Measurements from ENCODE around the gene LRGUK.

LRGUK gene

GRCh38 chr7:134134004-134134403, 6.9 kb downstream of the LRGUK start:
- no peak overlapping the region for H3K9ac ChIP-seq (ENCODE audit: low read length)
- H3K4me1 ChIP-seq (ENCODE audit: control insufficient read depth, insufficient read depth, low read length): no peaks in the 10 kb centered on the region
- no peaks in the 10 kb centered on the region for H3K27me3 ChIP-seq (ENCODE audit: control insufficient read depth, insufficient read depth, low read length)
- H3K27ac ChIP-seq (ENCODE audit: low read depth, low read length): no peak overlapping the region
- H3K4me3 ChIP-seq (ENCODE audit: low read length): no peak overlapping the region
- H3K36me3 ChIP-seq (ENCODE audit: control insufficient read depth, insufficient read depth, low read length): no peaks in the 10 kb centered on the region

DNA sequence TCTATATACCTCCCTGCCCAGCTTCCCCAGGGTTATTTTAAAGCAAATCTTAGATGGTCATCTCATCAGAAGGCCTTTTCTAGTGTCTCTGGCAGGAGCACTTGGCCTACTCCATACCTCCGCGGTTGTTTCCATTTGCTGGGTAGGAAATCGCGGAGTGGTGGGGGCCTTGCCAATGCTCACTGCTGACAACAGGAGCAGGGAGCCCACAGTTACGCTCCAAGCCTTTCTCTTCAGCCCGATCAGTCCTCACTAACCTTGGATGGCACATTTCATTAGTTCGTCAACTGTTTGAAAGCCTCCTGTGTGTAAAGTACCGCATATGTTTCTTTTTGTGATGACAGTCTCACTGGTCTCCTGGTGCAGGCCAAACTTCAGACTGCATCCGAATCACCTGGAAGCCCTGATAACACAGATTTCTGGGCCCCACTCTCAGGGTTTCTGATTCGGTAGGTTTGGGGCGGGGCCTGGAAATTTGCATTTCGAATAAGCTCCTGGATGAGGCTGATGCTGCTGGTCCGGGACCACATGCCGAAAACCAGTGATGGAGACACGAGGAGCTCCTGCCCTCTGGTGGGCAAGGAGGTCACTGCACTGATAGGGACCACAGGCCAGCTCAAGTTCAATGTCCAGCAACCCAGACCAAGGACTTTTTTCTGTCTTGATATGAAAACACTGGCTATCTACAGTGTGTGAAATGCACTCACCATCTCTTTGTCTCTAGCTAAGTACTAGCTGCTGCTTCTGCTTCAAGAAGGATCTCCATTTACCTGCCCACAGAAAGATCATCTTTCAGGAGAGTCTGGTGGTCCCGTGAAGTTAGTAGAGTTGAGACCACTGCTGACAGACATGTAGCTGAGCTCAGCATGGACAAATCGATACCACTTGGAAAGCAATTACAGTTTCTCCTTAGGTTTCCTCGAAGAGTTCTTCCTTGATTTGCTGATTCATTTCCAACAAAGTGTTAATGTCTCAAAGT, 14.0 kb downstream of the LRGUK start:
- Histone ChIP-seq H3K36me3 (ENCODE audit: control insufficient read depth, insufficient read depth, low read length) (no peaks in the 10 kb centered on the region), H3K27me3 (ENCODE audit: control insufficient read depth, insufficient read depth, low read length) (no peaks in the 10 kb centered on the region), H3K4me3 (ENCODE audit: low read length) (no peak overlapping the region), H3K4me1 (ENCODE audit: control insufficient read depth, insufficient read depth, low read length) (no peaks in the 10 kb centered on the region), H3K9ac (ENCODE audit: low read length) (no peak overlapping the region), H3K27ac (ENCODE audit: low read depth, low read length) (no peak overlapping the region)

DNA sequence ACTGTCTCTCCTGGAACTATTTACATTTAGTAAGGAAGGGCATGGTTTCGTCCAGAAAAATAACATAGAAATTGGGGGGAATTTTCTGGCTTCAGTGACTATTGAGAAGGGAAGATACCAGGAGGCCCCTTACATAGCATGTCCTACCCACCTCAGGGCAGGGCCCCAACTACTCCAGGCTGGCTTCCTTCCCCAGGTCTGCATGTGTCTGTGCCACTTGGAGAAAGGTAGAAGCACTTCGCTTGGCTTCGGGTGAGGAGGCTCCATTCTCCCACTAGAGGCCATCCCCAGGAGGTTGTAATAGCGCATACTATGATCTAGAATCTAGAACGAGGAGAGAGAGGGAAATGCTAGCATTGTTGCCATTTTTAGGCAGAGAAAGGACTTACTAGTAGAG, 14.7 kb downstream of the LRGUK start:
- Histone ChIP-seq H3K27ac (ENCODE audit: low read depth, low read length) (no peak overlapping the region), H3K4me3 (ENCODE audit: low read length) (no peak overlapping the region), H3K4me1 (ENCODE audit: control insufficient read depth, insufficient read depth, low read length) (no peaks in the 10 kb centered on the region), H3K9ac (ENCODE audit: low read length) (no peak overlapping the region), H3K36me3 (ENCODE audit: control insufficient read depth, insufficient read depth, low read length) (no peaks in the 10 kb centered on the region), H3K27me3 (ENCODE audit: control insufficient read depth, insufficient read depth, low read length) (no peaks in the 10 kb centered on the region)

DNA sequence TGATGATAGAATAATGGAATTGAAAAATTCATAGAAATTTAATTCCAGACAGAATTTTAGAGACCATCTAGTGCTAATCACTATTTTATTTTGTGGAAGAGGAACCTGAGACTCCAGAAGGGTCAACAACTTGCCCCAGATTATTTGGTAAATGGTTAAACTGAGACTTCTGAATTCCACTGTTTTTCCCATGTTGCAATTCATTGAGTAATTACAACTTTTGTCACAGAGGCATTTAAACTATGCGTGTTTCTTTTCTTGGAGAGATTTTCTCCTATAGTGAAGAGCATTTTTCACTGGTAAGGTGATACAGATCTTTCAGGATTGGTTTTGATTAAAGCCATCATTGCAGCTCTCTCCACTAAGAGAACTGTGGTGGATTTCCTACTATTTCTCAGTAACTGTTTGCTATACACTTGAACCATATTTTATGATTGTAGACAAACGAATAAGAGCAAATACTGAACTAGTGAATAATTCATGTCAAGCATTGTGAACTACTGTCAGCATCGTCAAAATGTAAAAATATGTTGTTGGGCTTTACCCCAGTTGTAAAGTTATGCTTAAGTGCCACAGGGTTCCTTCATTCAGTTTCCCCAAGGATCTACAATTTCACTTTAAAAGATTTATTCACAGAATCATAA, 26.5 kb downstream of the LRGUK start:
- H3K27ac ChIP-seq (ENCODE audit: low read depth, low read length): no peak overlapping the region
- no peaks in the 10 kb centered on the region for H3K36me3 ChIP-seq (ENCODE audit: control insufficient read depth, insufficient read depth, low read length)
- H3K4me3 ChIP-seq (ENCODE audit: low read length): no peak overlapping the region
- H3K9ac ChIP-seq (ENCODE audit: low read length): no peak overlapping the region
- no peaks in the 10 kb centered on the region for H3K27me3 ChIP-seq (ENCODE audit: control insufficient read depth, insufficient read depth, low read length)
- no peaks in the 10 kb centered on the region for H3K4me1 ChIP-seq (ENCODE audit: control insufficient read depth, insufficient read depth, low read length)

GRCh38 chr7:134154581-134155130, 27.5 kb downstream of the LRGUK start:
- no peaks in the 10 kb centered on the region for H3K4me1 ChIP-seq (ENCODE audit: control insufficient read depth, insufficient read depth, low read length)
- H3K9ac ChIP-seq (ENCODE audit: low read length): no peak overlapping the region
- no peaks in the 10 kb centered on the region for H3K36me3 ChIP-seq (ENCODE audit: control insufficient read depth, insufficient read depth, low read length)
- H3K27me3 ChIP-seq (ENCODE audit: control insufficient read depth, insufficient read depth, low read length): no peaks in the 10 kb centered on the region
- no peak overlapping the region for H3K4me3 ChIP-seq (ENCODE audit: low read length)
- H3K27ac ChIP-seq (ENCODE audit: low read depth, low read length): no peak overlapping the region

GRCh38 chr7:134155206-134155605, 28.1 kb downstream of the LRGUK start:
- H3K27me3 ChIP-seq (ENCODE audit: control insufficient read depth, insufficient read depth, low read length): no peaks in the 10 kb centered on the region
- no peaks in the 10 kb centered on the region for H3K4me1 ChIP-seq (ENCODE audit: control insufficient read depth, insufficient read depth, low read length)
- no peaks in the 10 kb centered on the region for H3K36me3 ChIP-seq (ENCODE audit: control insufficient read depth, insufficient read depth, low read length)
- H3K27ac ChIP-seq (ENCODE audit: low read depth, low read length): no peak overlapping the region
- no peak overlapping the region for H3K4me3 ChIP-seq (ENCODE audit: low read length)
- H3K9ac ChIP-seq (ENCODE audit: low read length): no peak overlapping the region

GRCh38 chr7:134155871-134156270, 28.7 kb downstream of the LRGUK start:
- Histone ChIP-seq H3K36me3 (ENCODE audit: control insufficient read depth, insufficient read depth, low read length) (no peaks in the 10 kb centered on the region), H3K4me3 (ENCODE audit: low read length) (no peak overlapping the region), H3K27me3 (ENCODE audit: control insufficient read depth, insufficient read depth, low read length) (no peaks in the 10 kb centered on the region), H3K27ac (ENCODE audit: low read depth, low read length) (no peak overlapping the region), H3K9ac (ENCODE audit: low read length) (no peak overlapping the region), H3K4me1 (ENCODE audit: control insufficient read depth, insufficient read depth, low read length) (no peaks in the 10 kb centered on the region)

GRCh38 chr7:134165252-134165651, 38.1 kb downstream of the LRGUK start:
- Histone ChIP-seq H3K36me3 (ENCODE audit: control insufficient read depth, insufficient read depth, low read length) (no peaks in the 10 kb centered on the region), H3K27me3 (ENCODE audit: control insufficient read depth, insufficient read depth, low read length) (no peaks in the 10 kb centered on the region), H3K27ac (ENCODE audit: low read depth, low read length) (no peak overlapping the region), H3K4me3 (ENCODE audit: low read length) (no peak overlapping the region), H3K9ac (ENCODE audit: low read length) (no peak overlapping the region), H3K4me1 (ENCODE audit: control insufficient read depth, insufficient read depth, low read length) (no peaks in the 10 kb centered on the region)

- no peak overlapping the region for H3K9ac ChIP-seq (ENCODE audit: low read length)
Observed at GRCh38 chr7:134167250-134167649, 40.1 kb downstream of the LRGUK start.

GRCh38 chr7:134167841-134168240, 40.7 kb downstream of the LRGUK start:
- H3K4me3 ChIP-seq (ENCODE audit: low read length): no peak overlapping the region
- H3K36me3 ChIP-seq (ENCODE audit: control insufficient read depth, insufficient read depth, low read length): no peaks in the 10 kb centered on the region
- no peak overlapping the region for H3K27ac ChIP-seq (ENCODE audit: low read depth, low read length)

More at GRCh38 chr7:134167250-134167649, 40.1 kb downstream of the LRGUK start:
- Histone ChIP-seq H3K4me1 (ENCODE audit: control insufficient read depth, insufficient read depth, low read length) (no peaks in the 10 kb centered on the region), H3K36me3 (ENCODE audit: control insufficient read depth, insufficient read depth, low read length) (no peaks in the 10 kb centered on the region), H3K27ac (ENCODE audit: low read depth, low read length) (no peak overlapping the region), H3K4me3 (ENCODE audit: low read length) (no peak overlapping the region), H3K27me3 (ENCODE audit: control insufficient read depth, insufficient read depth, low read length) (no peaks in the 10 kb centered on the region)

DNA sequence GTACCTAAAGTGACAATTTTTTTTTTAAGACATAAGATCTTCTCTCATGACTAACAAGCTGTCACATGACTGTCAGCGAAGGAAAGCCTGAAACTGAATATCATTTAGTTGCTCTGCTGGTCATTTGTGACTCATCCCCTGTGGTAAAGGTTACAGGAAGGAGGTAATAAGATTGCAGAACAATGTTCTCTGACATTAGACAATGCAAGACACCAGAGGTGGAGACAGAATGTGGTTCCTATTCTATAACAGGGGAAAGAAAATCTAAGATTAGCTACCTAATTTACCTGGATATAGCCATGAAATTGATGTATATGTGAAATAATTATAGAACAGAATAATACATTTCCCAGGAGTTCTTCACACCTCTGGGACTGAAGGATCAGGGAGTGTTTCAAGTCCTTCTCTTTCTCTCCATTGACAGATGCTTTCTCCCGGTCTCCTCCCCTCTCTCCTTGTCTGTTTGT, 47.7 kb downstream of the LRGUK start:
- H3K27me3 ChIP-seq (ENCODE audit: control insufficient read depth, insufficient read depth, low read length): no peaks in the 10 kb centered on the region
- H3K36me3 ChIP-seq (ENCODE audit: control insufficient read depth, insufficient read depth, low read length): no peaks in the 10 kb centered on the region
- no peak overlapping the region for H3K27ac ChIP-seq (ENCODE audit: low read depth, low read length)
- no peaks in the 10 kb centered on the region for H3K4me1 ChIP-seq (ENCODE audit: control insufficient read depth, insufficient read depth, low read length)
- no peak overlapping the region for H3K4me3 ChIP-seq (ENCODE audit: low read length)
- no peak overlapping the region for H3K9ac ChIP-seq (ENCODE audit: low read length)

More at GRCh38 chr7:134167841-134168240, 40.7 kb downstream of the LRGUK start:
- H3K27me3 ChIP-seq (ENCODE audit: control insufficient read depth, insufficient read depth, low read length): no peaks in the 10 kb centered on the region
- H3K4me1 ChIP-seq (ENCODE audit: control insufficient read depth, insufficient read depth, low read length): no peaks in the 10 kb centered on the region
- no peak overlapping the region for H3K9ac ChIP-seq (ENCODE audit: low read length)

- Histone ChIP-seq H3K4me3 (ENCODE audit: low read length) (no peak overlapping the region), H3K27ac (ENCODE audit: low read depth, low read length) (no peak overlapping the region), H3K4me1 (ENCODE audit: control insufficient read depth, insufficient read depth, low read length) (no peaks in the 10 kb centered on the region)
Observed at GRCh38 chr7:134175334-134176036, 48.3 kb downstream of the LRGUK start.

More at GRCh38 chr7:134175334-134176036, 48.3 kb downstream of the LRGUK start:
- Histone ChIP-seq H3K27me3 (ENCODE audit: control insufficient read depth, insufficient read depth, low read length) (no peaks in the 10 kb centered on the region), H3K36me3 (ENCODE audit: control insufficient read depth, insufficient read depth, low read length) (no peaks in the 10 kb centered on the region), H3K9ac (ENCODE audit: low read length) (no peak overlapping the region)

Measured in rectal smooth muscle tissue (tissue), 1 donor.